Uterus (tissue), 4 donors: ENCODE results near the gene TBC1D21. TPM values are rescaled to one million over a fixed set of nuclear protein-coding genes. Genes with fewer than 3 reads are reported as not detected.
A peak's percentile ranks its signal among the peaks of the same experiment; 100 is the strongest.

Experiments
- DNase-seq, 2 donors: peaks; one replicate each; pipeline ENCODE4 v3.0.0-alpha.2; 2019 to 2020
- H3K27ac ChIP-seq, 2 donors: fragments of 200-600 bp; sonication (generic); 1 replicate in 1 of 2; 2 replicates in 1 of 2; pipeline ENCODE4 v1.5.1; 2016 to 2018
- H3K27me3 ChIP-seq, 2 donors: fragments of 200-600 bp; sonication (generic); one replicate each; pipeline ENCODE4 v1.5.1; 2018 to 2019; ENCODE audit warnings: control low read depth in 1 of 2
- H3K36me3 ChIP-seq, 2 donors: fragments of 200-600 bp; sonication (generic); one replicate each; pipeline ENCODE4 v1.5.1; 2019; ENCODE audit warnings: control low read depth in 1 of 2
- H3K4me1 ChIP-seq, 2 donors: fragments of 200-600 bp; sonication (generic); one replicate each; pipeline ENCODE4 v1.5.1; 2018 to 2019; ENCODE audit warnings: control low read depth in 1 of 2
- H3K4me3 ChIP-seq, 2 donors: fragments of 200-600 bp; sonication (generic); 1 replicate in 1 of 2; 2 replicates in 1 of 2; pipeline ENCODE4 v1.5.1; 2018 to 2019; ENCODE audit warnings: mild to moderate bottlenecking in 1 of 2
- H3K9me3 ChIP-seq, 2 donors: fragments of 200-600 bp; sonication (generic); one replicate each; pipeline ENCODE4 v1.5.1; 2019; ENCODE audit warnings: control low read depth in 1 of 2
- CTCF ChIP-seq, 4 experiments: fragments of 200-600 bp in 2 of 4; fragments of 450-650 bp in 2 of 4; sonication (generic) in 2 of 4; IDR thresholded peaks; one replicate each; pipeline ENCODE4 v1.5.1; 2016 to 2019; ENCODE audit warnings: antibody characterized with exemption in 4 of 4, mild to moderate bottlenecking in 2 of 4, moderate library complexity in 1 of 4
- POLR2A ChIP-seq, 2 donors: fragments of 450-650 bp; IDR thresholded peaks; one replicate each; pipeline ENCODE4 v1.6.1; 2016; ENCODE audit warnings: antibody characterized with exemption in 2 of 2, mild to moderate bottlenecking in 1 of 2, moderate library complexity in 1 of 2
- intact Hi-C: fragments of 100-400 bp; cut with DNase I; formaldehyde crosslinking; loops from one replicate; pipeline ENCODE4 v1.15.1; 2023; ENCODE audit warnings: low total_unique reads
- total RNA-seq, 4 donors: library from RNA; depleted of rRNA in 3 of 4; stranded (reverse); fragments of >200 nt in 3 of 4; gene quantifications; one replicate each; pipeline versions ENCODE4 v1.1.0 to v1.2.4, GENCODE V29; 2014 to 2023
- donor health status: DM: yes; HTN: yes; CAD: no.

TBC1D21 gene
- total RNA-seq, 4 donors from 2014 or later, result not detected

GRCh38 chr15:73870700-73871408 is 2.5 kb upstream of the TBC1D21 start:
- H3K27ac ChIP-seq, result no peak overlapping the region
- intact Hi-C loops, result no loop called here
- no peaks in the 10 kb centered on the region for H3K36me3 ChIP-seq
- no peaks in the 10 kb centered on the region for H3K4me1 ChIP-seq
- H3K4me3 ChIP-seq, result no peak overlapping the region
- no peaks in the 10 kb centered on the region for H3K27me3 ChIP-seq
- peak in 1 of 2 donors; percentile 44 for DNase-seq
- TF ChIP-seq CTCF (IDR thresholded peaks at IDR 0.05) (no peak), POLR2A (IDR thresholded peaks at IDR 0.05) (no peak)
- no peaks in the 10 kb centered on the region for H3K9me3 ChIP-seq

GRCh38 chr15:73872346-73872745 is 1.0 kb upstream of the TBC1D21 start:
- no peaks in the 10 kb centered on the region for H3K9me3 ChIP-seq
- TF ChIP-seq CTCF (IDR thresholded peaks at IDR 0.05), result no peak
- no peak overlapping the region for H3K27ac ChIP-seq
- intact Hi-C loops, result no loop called here
- no peaks in the 10 kb centered on the region for H3K4me1 ChIP-seq
- H3K36me3 ChIP-seq, result no peaks in the 10 kb centered on the region
- H3K4me3 ChIP-seq, result no peak overlapping the region
- DNase-seq, result no peak
- H3K27me3 ChIP-seq, result no peaks in the 10 kb centered on the region

- H3K27me3 ChIP-seq, result no peaks in the 10 kb centered on the region
- no peaks in the 10 kb centered on the region for H3K9me3 ChIP-seq
- H3K4me1 ChIP-seq, result no peaks in the 10 kb centered on the region
- H3K36me3 ChIP-seq, result no peaks in the 10 kb centered on the region
- H3K27ac ChIP-seq, result no peak overlapping the region
- intact Hi-C loops, result no loop called here
- H3K4me3 ChIP-seq, result no peak overlapping the region
- no peak for DNase-seq
- TF ChIP-seq POLR2A (IDR thresholded peaks at IDR 0.05) (no peak), CTCF (IDR thresholded peaks at IDR 0.05) (peak; percentile 23 to 55 (median 41))
Observed at GRCh38 chr15:73873889-73874511, 636 bp downstream of the TBC1D21 start.

GRCh38 chr15:73879426-73879825 is 6.1 kb downstream of the TBC1D21 start:
- Histone ChIP-seq H3K4me3 (no peak overlapping the region), H3K27ac (no peak overlapping the region), H3K4me1 (no peaks in the 10 kb centered on the region), H3K9me3 (no peaks in the 10 kb centered on the region), H3K36me3 (no peaks in the 10 kb centered on the region), H3K27me3 (no peaks in the 10 kb centered on the region)
- DNase-seq, result no peak
- intact Hi-C loops, result no loop called here
- TF ChIP-seq POLR2A (IDR thresholded peaks at IDR 0.05) (no peak), CTCF (IDR thresholded peaks at IDR 0.05) (no peak)

GRCh38 chr15:73881579-73882320 is 8.4 kb downstream of the TBC1D21 start:
- no peak overlapping the region for H3K4me3 ChIP-seq
- intact Hi-C loops, result no loop called here
- H3K36me3 ChIP-seq, result no peaks in the 10 kb centered on the region
- TF ChIP-seq CTCF (IDR thresholded peaks at IDR 0.05) (no peak), POLR2A (IDR thresholded peaks at IDR 0.05) (no peak)
- no peaks in the 10 kb centered on the region for H3K27me3 ChIP-seq
- H3K27ac ChIP-seq, result no peak overlapping the region
- H3K9me3 ChIP-seq, result no peaks in the 10 kb centered on the region
- DNase-seq, result peak in 1 of 2 donors; percentile 7
- no peaks in the 10 kb centered on the region for H3K4me1 ChIP-seq
